HepG2 (cell line): ENCODE measurements around the gene KLHDC2. TPM values are rescaled to one million over a fixed set of nuclear protein-coding genes. Genes with fewer than 3 reads are reported as not detected.

Source experiments
- ATF7-NPFF ChIP-seq: sonication (generic); formaldehyde crosslinking; IDR thresholded peaks from 2 replicates; pipeline ENCODE4 v1.8.1; 2023; ENCODE audit warnings: mild to moderate bottlenecking, low read depth, missing genetic modification reagents, moderate library complexity
- CAMTA2 ChIP-seq: sonication (generic); formaldehyde crosslinking; IDR thresholded peaks from 2 replicates; pipeline ENCODE4 v1.4.0; 2020; ENCODE audit warnings: mild to moderate bottlenecking, missing genetic modification reagents, borderline replicate concordance
- ERF ChIP-seq: IDR thresholded peaks from 2 replicates; pipeline ENCODE4 v1.6.1; 2018; ENCODE audit warnings: missing biosample characterization, missing genetic modification reagents
- HINFP ChIP-seq: sonication (generic); formaldehyde crosslinking; IDR thresholded peaks from 2 replicates; pipeline ENCODE4 v1.4.0; 2020; ENCODE audit warnings: low read depth, mild to moderate bottlenecking, missing genetic modification reagents
- JUNB ChIP-seq: sonication (generic); formaldehyde crosslinking; IDR thresholded peaks from 2 replicates; pipeline ENCODE4 v1.8.0; 2022; ENCODE audit warnings: missing genetic modification reagents, mild to moderate bottlenecking, borderline replicate concordance
- MYC ChIP-seq: sonication (generic); formaldehyde crosslinking; IDR thresholded peaks from 2 replicates; pipeline ENCODE4 v1.9.0; 2021; ENCODE audit warnings: missing genetic modification reagents, borderline replicate concordance
- ZNF136 ChIP-seq: sonication (generic); formaldehyde crosslinking; IDR thresholded peaks from 2 replicates; pipeline ENCODE4 v1.8.1; 2022; ENCODE audit warnings: low read depth, mild to moderate bottlenecking, moderate library complexity, missing genetic modification reagents
- ZNF274 ChIP-seq: sonication (generic); formaldehyde crosslinking; IDR thresholded peaks from 2 replicates; pipeline ENCODE4 v1.5.1; 2020; ENCODE audit warnings: mild to moderate bottlenecking, missing genetic modification reagents
- ZNF407 ChIP-seq: sonication (generic); formaldehyde crosslinking; IDR thresholded peaks from one replicate; pipeline ENCODE4 v1.5.1; 2020; ENCODE audit warnings: mild to moderate bottlenecking, missing genetic modification reagents; ENCODE audit errors: not compliant biosample characterization
- ZNF605 ChIP-seq: sonication (generic); formaldehyde crosslinking; IDR thresholded peaks from 2 replicates; pipeline ENCODE4 v1.8.0; 2022; ENCODE audit warnings: mild to moderate bottlenecking, missing genetic modification reagents
- ZSCAN12 ChIP-seq: sonication (generic); formaldehyde crosslinking; IDR thresholded peaks from 2 replicates; pipeline ENCODE4 v1.9.0; 2021; ENCODE audit warnings: mild to moderate bottlenecking, missing genetic modification reagents
- polyA plus RNA-seq, 8 experiments: library from polyadenylated mRNA; depleted of rRNA in 3 of 8; stranded (reverse) in 7 of 8; unstranded in 1 of 8; fragments of >200 nt; fragmentation: Illumina TruSeq in 4 of 8; extraction: Trizol in 4 of 8; gene quantifications; 2 replicates each; pipeline versions ENCODE4 v1.2.1 to v1.2.3, GENCODE V29; 2011 to 2016; ENCODE audit warnings: low read depth in 4 of 8, missing spikeins in 1 of 8, mixed read lengths in 1 of 8; ENCODE audit not compliant: insufficient read depth in 1 of 8
- total RNA-seq, 5 experiments: library from RNA; depleted of rRNA; stranded (reverse); fragments of >200 nt; fragmentation: Illumina TruSeq; extraction: Trizol; gene quantifications; 2 replicates each; pipeline ENCODE4 v1.2.3, GENCODE V29; 2016; ENCODE audit warnings: low read depth in 1 of 5
- TF ChIP-seq, protein P1 (sequence below): IDR thresholded peaks from 2 replicates; pipeline ENCODE4 v1.6.1; 2016; ENCODE audit warnings: control low read depth
- TF ChIP-seq, protein P2 (sequence below): sonication (generic); formaldehyde crosslinking; IDR thresholded peaks from 2 replicates; pipeline ENCODE4 v1.4.0; 2020; ENCODE audit warnings: missing genetic modification reagents

Gene KLHDC2
- total and polyA plus RNA-seq, 2 of the 13 experiments (the other 11 are each of a cell fraction or from before 2014, with no cell fraction given): 95.5 to 170 TPM

GRCh38 chr14:49770212-49770817 lies 2.4 kb downstream of the KLHDC2 start (continued):
- TF ChIP-seq, protein P1, sequence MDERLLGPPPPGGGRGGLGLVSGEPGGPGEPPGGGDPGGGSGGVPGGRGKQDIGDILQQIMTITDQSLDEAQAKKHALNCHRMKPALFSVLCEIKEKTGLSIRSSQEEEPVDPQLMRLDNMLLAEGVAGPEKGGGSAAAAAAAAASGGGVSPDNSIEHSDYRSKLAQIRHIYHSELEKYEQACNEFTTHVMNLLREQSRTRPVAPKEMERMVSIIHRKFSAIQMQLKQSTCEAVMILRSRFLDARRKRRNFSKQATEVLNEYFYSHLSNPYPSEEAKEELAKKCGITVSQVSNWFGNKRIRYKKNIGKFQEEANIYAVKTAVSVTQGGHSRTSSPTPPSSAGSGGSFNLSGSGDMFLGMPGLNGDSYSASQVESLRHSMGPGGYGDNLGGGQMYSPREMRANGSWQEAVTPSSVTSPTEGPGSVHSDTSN (CRISPR knock-in tag): no peak
- TF ChIP-seq ZNF407 (CRISPR knock-in tag) (no peak), ATF7-NPFF (no peak), MYC (CRISPR knock-in tag) (no peak), ZNF136 (CRISPR knock-in tag) (no peak; the same call in 1 of the 2 replicates), ERF (CRISPR knock-in tag) (no peak; the same call in 1 of the 2 replicates), ZNF274 (no peak), HINFP (CRISPR knock-in tag) (peak; percentile 13; the same call in 1 of the 2 replicates), ZSCAN12 (CRISPR knock-in tag) (no peak), ZNF605 (no peak; the same call in 1 of the 2 replicates), CAMTA2 (CRISPR knock-in tag) (no peak), JUNB (CRISPR knock-in tag) (no peak)
- TF ChIP-seq, protein P2, sequence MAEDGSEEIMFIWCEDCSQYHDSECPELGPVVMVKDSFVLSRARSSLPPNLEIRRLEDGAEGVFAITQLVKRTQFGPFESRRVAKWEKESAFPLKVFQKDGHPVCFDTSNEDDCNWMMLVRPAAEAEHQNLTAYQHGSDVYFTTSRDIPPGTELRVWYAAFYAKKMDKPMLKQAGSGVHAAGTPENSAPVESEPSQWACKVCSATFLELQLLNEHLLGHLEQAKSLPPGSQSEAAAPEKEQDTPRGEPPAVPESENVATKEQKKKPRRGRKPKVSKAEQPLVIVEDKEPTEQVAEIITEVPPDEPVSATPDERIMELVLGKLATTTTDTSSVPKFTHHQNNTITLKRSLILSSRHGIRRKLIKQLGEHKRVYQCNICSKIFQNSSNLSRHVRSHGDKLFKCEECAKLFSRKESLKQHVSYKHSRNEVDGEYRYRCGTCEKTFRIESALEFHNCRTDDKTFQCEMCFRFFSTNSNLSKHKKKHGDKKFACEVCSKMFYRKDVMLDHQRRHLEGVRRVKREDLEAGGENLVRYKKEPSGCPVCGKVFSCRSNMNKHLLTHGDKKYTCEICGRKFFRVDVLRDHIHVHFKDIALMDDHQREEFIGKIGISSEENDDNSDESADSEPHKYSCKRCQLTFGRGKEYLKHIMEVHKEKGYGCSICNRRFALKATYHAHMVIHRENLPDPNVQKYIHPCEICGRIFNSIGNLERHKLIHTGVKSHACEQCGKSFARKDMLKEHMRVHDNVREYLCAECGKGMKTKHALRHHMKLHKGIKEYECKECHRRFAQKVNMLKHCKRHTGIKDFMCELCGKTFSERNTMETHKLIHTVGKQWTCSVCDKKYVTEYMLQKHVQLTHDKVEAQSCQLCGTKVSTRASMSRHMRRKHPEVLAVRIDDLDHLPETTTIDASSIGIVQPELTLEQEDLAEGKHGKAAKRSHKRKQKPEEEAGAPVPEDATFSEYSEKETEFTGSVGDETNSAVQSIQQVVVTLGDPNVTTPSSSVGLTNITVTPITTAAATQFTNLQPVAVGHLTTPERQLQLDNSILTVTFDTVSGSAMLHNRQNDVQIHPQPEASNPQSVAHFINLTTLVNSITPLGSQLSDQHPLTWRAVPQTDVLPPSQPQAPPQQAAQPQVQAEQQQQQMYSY: no peak
